ENCODE data around the gene TRIM63.

Gene TRIM63

GRCh38 chr1:26060832-26061574, 6.4 kb downstream of the TRIM63 start:
- in situ Hi-C loops (cut with MboI; ENCODE audit: low sequenced_read_pairs, unreplicated experiment), result no loop called here
- no peak for DNase-seq (ENCODE audit: low spot score)
- no peak for TF ChIP-seq CTCF (IDR thresholded peaks at IDR 0.05; ENCODE audit: borderline replicate concordance, control extremely low read depth, extremely low read depth, insufficient read depth, missing control alignments)

GRCh38 chr1:26059906-26060305, 7.5 kb downstream of the TRIM63 start:
- in situ Hi-C loops (cut with MboI; ENCODE audit: low sequenced_read_pairs, unreplicated experiment), result no loop called here
- no peak for DNase-seq (ENCODE audit: low spot score)

GRCh38 chr1:26058052-26058595, 9.3 kb downstream of the TRIM63 start:
- in situ Hi-C loops (cut with MboI; ENCODE audit: low sequenced_read_pairs, unreplicated experiment), result no loop called here
- DNase-seq (ENCODE audit: low spot score), result no peak
- no peak for TF ChIP-seq CTCF (IDR thresholded peaks at IDR 0.05; ENCODE audit: borderline replicate concordance, control extremely low read depth, extremely low read depth, insufficient read depth, missing control alignments)

More at GRCh38 chr1:26059906-26060305, 7.5 kb downstream of the TRIM63 start:
- TF ChIP-seq CTCF (IDR thresholded peaks at IDR 0.05; ENCODE audit: borderline replicate concordance, control extremely low read depth, extremely low read depth, insufficient read depth, missing control alignments), result no peak

- in situ Hi-C loops (cut with MboI; ENCODE audit: low sequenced_read_pairs, unreplicated experiment), result no loop called here
- DNase-seq (ENCODE audit: low spot score), result no peak
- no peak for TF ChIP-seq CTCF (IDR thresholded peaks at IDR 0.05; ENCODE audit: borderline replicate concordance, control extremely low read depth, extremely low read depth, insufficient read depth, missing control alignments)
Observed at GRCh38 chr1:26057189-26057588, 10.2 kb downstream of the TRIM63 start.

- no peak for DNase-seq (ENCODE audit: low spot score)
- in situ Hi-C loops (cut with MboI; ENCODE audit: low sequenced_read_pairs, unreplicated experiment), result no loop called here
- no peak for TF ChIP-seq CTCF (IDR thresholded peaks at IDR 0.05; ENCODE audit: borderline replicate concordance, control extremely low read depth, extremely low read depth, insufficient read depth, missing control alignments)
Observed at GRCh38 chr1:26055041-26055440, 12.4 kb downstream of the TRIM63 start.

- in situ Hi-C loops (cut with MboI; ENCODE audit: low sequenced_read_pairs, unreplicated experiment), result no loop called here
- DNase-seq (ENCODE audit: low spot score), result no peak
- no peak for TF ChIP-seq CTCF (IDR thresholded peaks at IDR 0.05; ENCODE audit: borderline replicate concordance, control extremely low read depth, extremely low read depth, insufficient read depth, missing control alignments)
Observed at GRCh38 chr1:26053718-26054560, 13.5 kb downstream of the TRIM63 start.

Data from GM13976 (cell line).